ENCODE measurements around the gene COL6A3.

DNA sequence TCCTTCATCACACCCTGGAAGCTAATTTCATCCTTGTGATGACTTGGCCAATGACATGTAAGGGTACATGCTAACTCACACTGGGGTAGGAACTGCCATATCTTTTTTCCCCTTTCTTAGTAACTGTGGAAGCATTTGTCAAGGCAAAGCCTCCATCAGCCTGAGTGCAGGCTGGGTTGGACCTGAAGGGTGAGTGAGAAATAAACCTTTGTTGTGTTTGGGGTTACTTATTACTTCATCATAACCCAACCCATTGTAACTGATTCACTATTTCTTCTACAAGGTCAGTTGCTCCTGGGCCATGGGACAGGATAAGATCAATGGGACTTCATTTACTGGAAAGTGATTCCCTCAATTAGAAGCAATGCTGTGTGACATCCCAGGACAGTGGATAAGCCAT is 108.4 kb downstream of the COL6A3 start:
- TF ChIP-seq ZNF350 (tag by site-specific recombination; IDR thresholded peaks at IDR 0.05) (no peak), ZBTB7A (tag by site-specific recombination; IDR thresholded peaks at IDR 0.05; ENCODE audit: low read depth) (no peak), ZBTB11 (tag by site-specific recombination; conservative IDR thresholded peaks at IDR 0.05; ENCODE audit: low read depth) (no peak), ZNF776 (tag by site-specific recombination; IDR thresholded peaks at IDR 0.05; ENCODE audit: borderline replicate concordance) (no peak), GLIS2 (tag by site-specific recombination; IDR thresholded peaks at IDR 0.05) (no peak), PRDM10 (tag by site-specific recombination; IDR thresholded peaks at IDR 0.05) (no peak), ZBTB21 (tag by site-specific recombination; IDR thresholded peaks at IDR 0.05) (no peak)
- TF ChIP-seq, protein P1, sequence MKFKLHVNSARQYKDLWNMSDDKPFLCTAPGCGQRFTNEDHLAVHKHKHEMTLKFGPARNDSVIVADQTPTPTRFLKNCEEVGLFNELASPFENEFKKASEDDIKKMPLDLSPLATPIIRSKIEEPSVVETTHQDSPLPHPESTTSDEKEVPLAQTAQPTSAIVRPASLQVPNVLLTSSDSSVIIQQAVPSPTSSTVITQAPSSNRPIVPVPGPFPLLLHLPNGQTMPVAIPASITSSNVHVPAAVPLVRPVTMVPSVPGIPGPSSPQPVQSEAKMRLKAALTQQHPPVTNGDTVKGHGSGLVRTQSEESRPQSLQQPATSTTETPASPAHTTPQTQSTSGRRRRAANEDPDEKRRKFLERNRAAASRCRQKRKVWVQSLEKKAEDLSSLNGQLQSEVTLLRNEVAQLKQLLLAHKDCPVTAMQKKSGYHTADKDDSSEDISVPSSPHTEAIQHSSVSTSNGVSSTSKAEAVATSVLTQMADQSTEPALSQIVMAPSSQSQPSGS (tag by site-specific recombination; IDR thresholded peaks at IDR 0.05; ENCODE audit: low read depth) = no peak
- TF ChIP-seq, protein P2, sequence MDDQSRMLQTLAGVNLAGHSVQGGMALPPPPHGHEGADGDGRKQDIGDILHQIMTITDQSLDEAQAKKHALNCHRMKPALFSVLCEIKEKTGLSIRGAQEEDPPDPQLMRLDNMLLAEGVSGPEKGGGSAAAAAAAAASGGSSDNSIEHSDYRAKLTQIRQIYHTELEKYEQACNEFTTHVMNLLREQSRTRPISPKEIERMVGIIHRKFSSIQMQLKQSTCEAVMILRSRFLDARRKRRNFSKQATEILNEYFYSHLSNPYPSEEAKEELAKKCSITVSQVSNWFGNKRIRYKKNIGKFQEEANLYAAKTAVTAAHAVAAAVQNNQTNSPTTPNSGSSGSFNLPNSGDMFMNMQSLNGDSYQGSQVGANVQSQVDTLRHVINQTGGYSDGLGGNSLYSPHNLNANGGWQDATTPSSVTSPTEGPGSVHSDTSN (CRISPR knock-in tag; IDR thresholded peaks at IDR 0.05) = no peak
- TF ChIP-seq, protein P3, sequence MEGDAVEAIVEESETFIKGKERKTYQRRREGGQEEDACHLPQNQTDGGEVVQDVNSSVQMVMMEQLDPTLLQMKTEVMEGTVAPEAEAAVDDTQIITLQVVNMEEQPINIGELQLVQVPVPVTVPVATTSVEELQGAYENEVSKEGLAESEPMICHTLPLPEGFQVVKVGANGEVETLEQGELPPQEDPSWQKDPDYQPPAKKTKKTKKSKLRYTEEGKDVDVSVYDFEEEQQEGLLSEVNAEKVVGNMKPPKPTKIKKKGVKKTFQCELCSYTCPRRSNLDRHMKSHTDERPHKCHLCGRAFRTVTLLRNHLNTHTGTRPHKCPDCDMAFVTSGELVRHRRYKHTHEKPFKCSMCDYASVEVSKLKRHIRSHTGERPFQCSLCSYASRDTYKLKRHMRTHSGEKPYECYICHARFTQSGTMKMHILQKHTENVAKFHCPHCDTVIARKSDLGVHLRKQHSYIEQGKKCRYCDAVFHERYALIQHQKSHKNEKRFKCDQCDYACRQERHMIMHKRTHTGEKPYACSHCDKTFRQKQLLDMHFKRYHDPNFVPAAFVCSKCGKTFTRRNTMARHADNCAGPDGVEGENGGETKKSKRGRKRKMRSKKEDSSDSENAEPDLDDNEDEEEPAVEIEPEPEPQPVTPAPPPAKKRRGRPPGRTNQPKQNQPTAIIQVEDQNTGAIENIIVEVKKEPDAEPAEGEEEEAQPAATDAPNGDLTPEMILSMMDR (tag by site-specific recombination; IDR thresholded peaks at IDR 0.05) = no peak
